H9 (cell line): Measurements from ENCODE around the gene CNNM4. TPM values are rescaled to one million over a fixed set of nuclear protein-coding genes. Genes with fewer than 3 reads are reported as not detected.

Experiments
- DNase-seq: peaks from one replicate; pipeline ENCODE4 v3.0.0-alpha.2; 2017
- H2AFZ ChIP-seq: one replicate; pipeline ENCODE4 v1.6.1; 2013; ENCODE audit warnings: mild to moderate bottlenecking, low read length, control low read depth, moderate library complexity
- H2AK5ac ChIP-seq: 2 replicates; pipeline ENCODE4 v1.6.1; 2013; ENCODE audit warnings: low read length, control low read depth, mixed read lengths; ENCODE audit not compliant: insufficient read length
- H2BK120ac ChIP-seq: one replicate; pipeline ENCODE4 v1.6.1; 2013; ENCODE audit warnings: low read depth, mild to moderate bottlenecking, low read length, control low read depth, inconsistent platforms; ENCODE audit not compliant: poor library complexity, severe bottlenecking
- H2BK12ac ChIP-seq: 2 replicates; pipeline ENCODE4 v1.6.1; 2013; ENCODE audit warnings: low read length, control low read depth, mixed read lengths, low read depth; ENCODE audit not compliant: insufficient read length
- H2BK15ac ChIP-seq: 2 replicates; pipeline ENCODE4 v1.6.1; 2013; ENCODE audit warnings: low read depth, low read length, control low read depth
- H2BK20ac ChIP-seq: one replicate; pipeline ENCODE4 v1.6.1; 2013; ENCODE audit warnings: low read depth, mild to moderate bottlenecking, low read length, control low read depth, inconsistent platforms; ENCODE audit not compliant: poor library complexity, severe bottlenecking
- H2BK5ac ChIP-seq: 2 replicates; pipeline ENCODE4 v1.6.1; 2013; ENCODE audit warnings: low read length, control low read depth, mixed read lengths; ENCODE audit not compliant: insufficient read length
- H3K14ac ChIP-seq: 2 replicates; pipeline ENCODE4 v1.6.1; 2013; ENCODE audit warnings: low read length, control low read depth; ENCODE audit not compliant: insufficient read depth
- H3K18ac ChIP-seq: 2 replicates; pipeline ENCODE4 v1.6.1; 2013; ENCODE audit warnings: low read depth, mild to moderate bottlenecking, mixed read lengths, low read length, control low read depth; ENCODE audit not compliant: insufficient read length
- H3K23ac ChIP-seq: 2 replicates; pipeline ENCODE4 v1.6.1; 2013; ENCODE audit warnings: low read length, control low read depth, mixed read lengths, low read depth; ENCODE audit not compliant: insufficient read length
- H3K23me2 ChIP-seq: 2 replicates; pipeline ENCODE4 v1.6.1; 2013; ENCODE audit warnings: low read depth, mild to moderate bottlenecking, mixed read lengths, low read length, control low read depth; ENCODE audit not compliant: insufficient read length, poor library complexity, severe bottlenecking
- H3K27ac ChIP-seq: 2 replicates; pipeline ENCODE4 v1.5.1; 2013; ENCODE audit warnings: low read length, control low read depth, mixed read lengths, low read depth; ENCODE audit not compliant: insufficient read length
- H3K27me3 ChIP-seq: 2 replicates; pipeline ENCODE4 v1.6.1; 2013; ENCODE audit warnings: low read length, control low read depth, inconsistent platforms; ENCODE audit not compliant: insufficient read depth
- H3K4ac ChIP-seq: 2 replicates; pipeline ENCODE4 v1.6.1; 2013; ENCODE audit warnings: low read depth, mild to moderate bottlenecking, control low read depth, inconsistent platforms, low read length, moderate library complexity
- H3K4me1 ChIP-seq: 2 replicates; pipeline ENCODE4 v1.6.1; 2013; ENCODE audit warnings: low read length, control low read depth, inconsistent platforms; ENCODE audit not compliant: insufficient read depth
- H3K4me2 ChIP-seq: 2 replicates; pipeline ENCODE4 v1.6.1; 2013; ENCODE audit warnings: low read length, control low read depth, mixed read lengths; ENCODE audit not compliant: insufficient read length, insufficient read depth
- H3K56ac ChIP-seq: 2 replicates; pipeline ENCODE4 v1.6.1; 2013; ENCODE audit warnings: low read depth, mild to moderate bottlenecking, mixed read lengths, low read length, control low read depth; ENCODE audit not compliant: insufficient read length
- H3K79me1 ChIP-seq: 2 replicates; pipeline ENCODE4 v1.6.1; 2013; ENCODE audit warnings: low read depth, mild to moderate bottlenecking, moderate library complexity, low read length, control low read depth, inconsistent platforms; ENCODE audit not compliant: insufficient read depth, poor library complexity, severe bottlenecking
- H3K79me2 ChIP-seq: 2 replicates; pipeline ENCODE4 v1.6.1; 2013; ENCODE audit warnings: low read length, control low read depth, inconsistent platforms; ENCODE audit not compliant: insufficient read depth
- H3K9ac ChIP-seq: 2 replicates; pipeline ENCODE4 v1.6.1; 2013; ENCODE audit warnings: low read length, control low read depth, mixed read lengths; ENCODE audit not compliant: insufficient read length; ENCODE audit errors: extremely low read depth
- H3K9me3 ChIP-seq: one replicate; pipeline ENCODE4 v1.6.1; 2013; ENCODE audit warnings: low read depth, low read length, inconsistent platforms; ENCODE audit not compliant: control insufficient read depth
- H3T11ph ChIP-seq: one replicate; pipeline ENCODE4 v1.6.1; 2013; ENCODE audit warnings: mild to moderate bottlenecking, low read length, control low read depth, inconsistent platforms
- H4K20me1 ChIP-seq: one replicate; pipeline ENCODE4 v1.6.1; 2013; ENCODE audit not compliant: control insufficient read depth, insufficient read length, insufficient read depth
- H4K5ac ChIP-seq: 2 replicates; pipeline ENCODE4 v1.6.1; 2013; ENCODE audit warnings: low read depth, mild to moderate bottlenecking, mixed read lengths, low read length, control low read depth; ENCODE audit not compliant: insufficient read length
- H4K8ac ChIP-seq: replicated peaks from 2 replicates; pipeline ENCODE4 v1.6.1; 2013; ENCODE audit warnings: low read length, control low read depth, mixed read lengths, low read depth; ENCODE audit not compliant: insufficient read length
- H4K91ac ChIP-seq: 2 replicates; pipeline ENCODE4 v1.6.1; 2013; ENCODE audit warnings: low read depth, mild to moderate bottlenecking, moderate library complexity, mixed read lengths, low read length, control low read depth; ENCODE audit not compliant: insufficient read length
- H3K27ac Mint-ChIP-seq, 3 experiments: 2 replicates in 2 of 3; 3 replicates in 1 of 3; pipeline ENCODE4 v1.8.0; 2020 to 2021; ENCODE audit warnings: mixed read lengths in 3 of 3, mild to moderate bottlenecking in 1 of 3, moderate library complexity in 1 of 3
- H3K27me3 Mint-ChIP-seq: 2 replicates; pipeline ENCODE4 v1.8.0; 2021; ENCODE audit warnings: low read depth, mild to moderate bottlenecking, moderate library complexity, mixed read lengths
- H3K36me3 Mint-ChIP-seq, 3 experiments: 2 replicates in 2 of 3; 3 replicates in 1 of 3; pipeline ENCODE4 v1.8.0; 2020 to 2021; ENCODE audit warnings: low read depth in 3 of 3, mixed read lengths in 3 of 3; ENCODE audit not compliant: insufficient read depth in 1 of 3
- H3K4me1 Mint-ChIP-seq, 2 experiments: 2 replicates each; pipeline ENCODE4 v1.8.0; 2020; ENCODE audit warnings: mixed read lengths in 2 of 2
- H3K4me3 Mint-ChIP-seq, 2 experiments: 2 replicates in 1 of 2; 3 replicates in 1 of 2; pipeline ENCODE4 v1.8.0; 2020 to 2021; ENCODE audit warnings: mild to moderate bottlenecking in 2 of 2, mixed read lengths in 2 of 2, moderate library complexity in 1 of 2
- H3K9me3 Mint-ChIP-seq, 2 experiments: 2 replicates in 1 of 2; 3 replicates in 1 of 2; pipeline ENCODE4 v1.8.0; 2020; ENCODE audit warnings: mild to moderate bottlenecking in 2 of 2, mixed read lengths in 2 of 2, moderate library complexity in 1 of 2
- CTCF ChIP-seq: fragments of 200-600 bp; sonication (generic); conservative IDR thresholded peaks from 3 replicates; pipeline ENCODE4 v1.8.0; 2021; ENCODE audit warnings: antibody characterized with exemption, mild to moderate bottlenecking
- WGBS: extraction: QIAGEN DNeasy Blood & Tissue Kit; methylation state at CpG from one replicate; pipeline ENCODE4 v1.1.7; 2013; ENCODE audit warnings: missing lambda C conversion rate, low lambda C conversion rate, mixed read lengths; ENCODE audit not compliant: insufficient read length; ENCODE audit errors: extremely low coverage; 5-methylcytosine and 5-hydroxymethylcytosine counted together
- total RNA-seq: library from RNA; stranded (reverse); gene quantifications from 2 replicates; pipeline ENCODE4 v1.2.1, GENCODE V29; 2021

The CNNM4 gene
- total RNA-seq, 1 experiment from 2014 or later, result 8.5 TPM

- H3K27ac Mint-ChIP-seq, result peak overlapping the region in 1 of 3 experiments; percentile 14; a peak in 1 of 7 replicates
- Histone ChIP-seq H3K14ac (no peak overlapping the region), H2AFZ (no peak overlapping the region), H3K27ac (no peak overlapping the region), H3K79me1 (no peaks in the 10 kb centered on the region), H3K56ac (no peak overlapping the region), H3K27me3 (no peaks in the 10 kb centered on the region), H3K79me2 (no peaks in the 10 kb centered on the region), H3K9me3 (no peaks in the 10 kb centered on the region), H3K23me2 (no peaks in the 10 kb centered on the region), H3K23ac (no peak overlapping the region), H3T11ph (no peak overlapping the region), H2BK15ac (no peak overlapping the region), H3K4me1 (no peaks in the 10 kb centered on the region), H4K20me1 (no peaks in the 10 kb centered on the region), H3K18ac (no peak overlapping the region), H3K4ac (no peak overlapping the region), H2BK12ac (no peak overlapping the region), H4K5ac (no peak overlapping the region), H3K9ac (no peak overlapping the region), H2BK20ac (no peak overlapping the region), H4K91ac (no peak overlapping the region), H2BK120ac (no peak overlapping the region), H3K4me2 (no peak overlapping the region), H2BK5ac (no peak overlapping the region), H4K8ac (no peak overlapping the region), H2AK5ac (no peak overlapping the region)
- H3K9me3 Mint-ChIP-seq, result no peaks in the 10 kb centered on the region
- H3K4me1 Mint-ChIP-seq, result peaks cover 21 to 22% of the 10 kb centered on the region in 2 experiments
- TF ChIP-seq CTCF, result no peak
- WGBS, result no CpG with 5 or more reads among the region's 5 CpGs
- no peak overlapping the region for H3K4me3 Mint-ChIP-seq
- DNase-seq, result no peak
- peaks cover 36 to 81% (median 76%) of the 10 kb centered on the region in 3 experiments for H3K36me3 Mint-ChIP-seq
- H3K27me3 Mint-ChIP-seq, result no peaks in the 10 kb centered on the region
Measured at GRCh38 chr2:96830044-96830562, 69.4 kb downstream of the CNNM4 start.
